K562 (cell line): Measurements from ENCODE around the gene SRCIN1. TPM values are rescaled to one million over a fixed set of nuclear protein-coding genes. Genes with fewer than 3 reads are reported as not detected.

ENCODE experiments used
- ATAC-seq: fragments of 200-7000 bp; cut with Tn5 transposase; 3 replicates; pipeline ENCODE4 v1.9.1; 2020; ENCODE audit warnings: moderate library complexity
- BruUV-seq: library from RNA; stranded (reverse); fragments of 400-500 nt; replicated peaks from 2 replicates; lab custom pipeline; 2021; lab: Mats Ljungman, UMichigan
- CTCF ChIA-PET: fragments of 300-600 bp; formaldehyde crosslinking; extraction: SDS; loops from one replicate; lab custom pipeline; 2021; ENCODE audit warnings: low intra/inter-chr PET ratio; lab: Yijun Ruan, JAX
- POLR2A ChIA-PET: fragments of 300-600, 350-650 bp; sonication (Branson Sonifier 250); formaldehyde crosslinking; extraction: SDS; loops from one replicate; lab custom pipeline; 2021; ENCODE audit warnings: antibody characterized with exemption, inconsistent platforms; lab: Yijun Ruan, JAX
- DNase-seq, 4 experiments: peaks; one replicate each; pipeline versions ENCODE4 v3.0.0 to v3.0.0-alpha.2; 2011 to 2018; ENCODE audit warnings: low spot score in 3 of 4, mixed read lengths in 3 of 4; ENCODE audit errors: extremely low read depth in 1 of 4
- FAIRE-seq: peaks from 2 replicates; lab custom pipeline; 2011; peaks lifted over from hg19 to GRCh38; lab: Jason Lieb, UNC
- H2AFZ ChIP-seq: 2 replicates; pipeline ENCODE4 v1.6.0; 2011; ENCODE audit warnings: low read depth, low read length, control low read depth, inconsistent platforms
- H3K27ac ChIP-seq: fragments of 200-600 bp; 3 replicates; pipeline ENCODE4 v1.8.0; 2011; ENCODE audit warnings: low read depth, mild to moderate bottlenecking, control low read depth, inconsistent platforms, low read length, moderate library complexity, mixed read lengths; ENCODE audit errors: extremely low read depth
- H3K27me3 ChIP-seq, 2 experiments: fragments of 300-600 bp in 1 of 2; 2 replicates in 1 of 2; 3 replicates in 1 of 2; pipeline versions ENCODE4 v1.6.0 to v1.8.0; 2011; ENCODE audit warnings: inconsistent platforms in 2 of 2, low read length in 2 of 2, mild to moderate bottlenecking in 1 of 2, mixed read lengths in 1 of 2, moderate library complexity in 1 of 2; ENCODE audit not compliant: control insufficient read depth in 2 of 2, insufficient read depth in 2 of 2
- H3K36me3 ChIP-seq: fragments of 300-600 bp; 3 replicates; pipeline ENCODE4 v1.8.0; 2011; ENCODE audit warnings: mild to moderate bottlenecking, low read length, inconsistent platforms; ENCODE audit not compliant: control insufficient read depth, insufficient read depth
- H3K4me1 ChIP-seq, 2 experiments: fragments of 200-600 bp in 1 of 2; replicated peaks in 1 of 2; 2 replicates in 1 of 2; 3 replicates in 1 of 2; pipeline versions ENCODE4 v1.5.1 to v1.8.0; 2011; ENCODE audit warnings: inconsistent platforms in 2 of 2, low read length in 2 of 2, mild to moderate bottlenecking in 1 of 2, mixed read lengths in 1 of 2, moderate library complexity in 1 of 2; ENCODE audit not compliant: control insufficient read depth in 2 of 2, insufficient read depth in 2 of 2
- H3K4me2 ChIP-seq: 2 replicates; pipeline ENCODE4 v1.6.1; 2011; ENCODE audit warnings: low read length, control low read depth, inconsistent platforms, mixed read lengths; ENCODE audit not compliant: insufficient read depth
- H3K4me3 ChIP-seq: fragments of 200-600 bp; sonication (generic), shearing (Covaris generic); 2 replicates; pipeline ENCODE4 v1.5.1; 2016; ENCODE audit warnings: control low read depth, inconsistent platforms
- H3K79me2 ChIP-seq: fragments of 200-600 bp; 3 replicates; pipeline ENCODE4 v1.8.0; 2011; ENCODE audit warnings: low read length, inconsistent platforms; ENCODE audit not compliant: control insufficient read depth, insufficient read depth
- H3K9ac ChIP-seq, 2 experiments: 2 replicates each; pipeline versions ENCODE4 v1.6.0 to v1.6.1; 2011; ENCODE audit warnings: low read depth in 2 of 2, low read length in 2 of 2, control low read depth in 1 of 2, inconsistent platforms in 1 of 2, mild to moderate bottlenecking in 1 of 2, mixed read lengths in 1 of 2; ENCODE audit not compliant: insufficient read depth in 1 of 2
- H3K9me1 ChIP-seq: one replicate; pipeline ENCODE4 v1.6.0; 2011; ENCODE audit warnings: inconsistent platforms, mild to moderate bottlenecking, low read length, moderate library complexity; ENCODE audit not compliant: control insufficient read depth, insufficient read depth
- H3K9me3 ChIP-seq: replicated peaks from 2 replicates; pipeline ENCODE4 v1.5.1; 2011; ENCODE audit warnings: low read depth, low read length, inconsistent platforms; ENCODE audit not compliant: control insufficient read depth, insufficient read depth
- H4K20me1 ChIP-seq: replicated peaks from 2 replicates; pipeline ENCODE4 v1.6.1; 2011; ENCODE audit warnings: low read length, inconsistent platforms, mixed read lengths; ENCODE audit not compliant: control insufficient read depth, insufficient read depth
- ADNP ChIP-seq: fragments of 200-800 bp; sonication (Bioruptor generic); IDR thresholded peaks from 2 replicates; pipeline ENCODE4 v1.6.1; 2016; ENCODE audit warnings: missing genetic modification characterization, missing compliant biosample characterization
- ARNT ChIP-seq, 2 experiments: fragments of 450-650 bp; IDR thresholded peaks; 2 replicates each; pipeline ENCODE4 v1.6.1; 2016; ENCODE audit warnings: mild to moderate bottlenecking in 1 of 2
- C11orf30 ChIP-seq: fragments of 450-650 bp; IDR thresholded peaks from 2 replicates; pipeline ENCODE4 v1.6.1; 2016; ENCODE audit warnings: low read depth, mild to moderate bottlenecking
- FOXJ3 ChIP-seq: sonication (generic); formaldehyde crosslinking; IDR thresholded peaks from 2 replicates; pipeline ENCODE4 v1.4.0; 2020; ENCODE audit warnings: mild to moderate bottlenecking, missing genetic modification reagents
- GABPB2 ChIP-seq: fragments of 250-450 bp; sonication (Bioruptor Pico); conservative IDR thresholded peaks from 2 replicates; pipeline ENCODE4 v1.5.1; 2021; ENCODE audit warnings: mild to moderate bottlenecking
- GATAD2A ChIP-seq: fragments of 450-650 bp; IDR thresholded peaks from 2 replicates; pipeline ENCODE4 v1.6.1; 2017
- HNRNPH1 ChIP-seq: fragments of 200-400 bp; formaldehyde crosslinking; optimal IDR thresholded peaks from 2 replicates; pipeline ENCODE3; 2017; ENCODE audit warnings: low read depth, mild to moderate bottlenecking, low read length, moderate library complexity
- LARP7 ChIP-seq: fragments of 450-650 bp; IDR thresholded peaks from 2 replicates; pipeline ENCODE4 v1.6.1; 2016
- ZNF143 ChIP-seq: sonication (generic); formaldehyde crosslinking; IDR thresholded peaks from 2 replicates; pipeline ENCODE4 v1.9.0; 2022; ENCODE audit warnings: mild to moderate bottlenecking, missing genetic modification reagents
- ZNF699 ChIP-seq: fragments of 250-450 bp; sonication (Bioruptor Pico); IDR thresholded peaks from 2 replicates; pipeline ENCODE4 v1.8.0; 2021; ENCODE audit warnings: mild to moderate bottlenecking, moderate library complexity; ENCODE audit not compliant: insufficient replicate concordance
- WGBS: fragments of 100-300 bp; shearing (Covaris generic); methylation state at CpG from one replicate; pipeline ENCODE4 v1.1.6; 2016; ENCODE audit warnings: low coverage, mixed read lengths; ENCODE audit not compliant: insufficient coverage; ENCODE audit errors: missing lambda C conversion rate; 5-methylcytosine and 5-hydroxymethylcytosine counted together
- in situ Hi-C: fragments of 300-500 bp; cut with MboI; formaldehyde crosslinking; loops from 4 replicates; pipeline ENCODE4 v1.15.0; 2018; ENCODE audit warnings: inconsistent platforms, mixed read lengths
- intact Hi-C: fragments of 100-400 bp; cut with micrococcal nuclease; formaldehyde crosslinking; loops from 2 replicates; pipeline ENCODE4 v1.14.2; 2022
- polyA plus RNA-seq, 8 experiments: library from polyadenylated mRNA; depleted of rRNA in 4 of 8; stranded (reverse) in 5 of 8; unstranded in 3 of 8; fragments of >200 nt; fragmentation: Nextera tagmentation in 2 of 8; fragmentation: Illumina TruSeq in 1 of 8; extraction: Ambion mirVana in 2 of 8; extraction: Trizol in 1 of 8; gene quantifications; 2 replicates each; pipeline versions ENCODE4 v1.2.1 to v1.2.3, GENCODE V29; 2011 to 2014; ENCODE audit warnings: inconsistent platforms in 1 of 8, missing spikeins in 1 of 8
- total RNA-seq, 7 experiments: library from RNA; depleted of rRNA in 6 of 7; stranded (reverse); fragments of >200 nt in 6 of 7; fragmentation: Illumina TruSeq in 2 of 7; extraction: Trizol in 2 of 7; gene quantifications; 2 replicates each; pipeline versions ENCODE4 v1.2.1 to v1.2.3, GENCODE V29; 2011 to 2021; ENCODE audit warnings: low replicate concordance in 1 of 7
- TF ChIP-seq, protein P1 (sequence below): fragments of 450-650 bp; IDR thresholded peaks from 2 replicates; pipeline ENCODE4 v1.6.1; 2018; ENCODE audit not compliant: partially characterized antibody
- TF ChIP-seq, protein P2 (sequence below): fragments of 250-450 bp; sonication (Bioruptor Pico); IDR thresholded peaks from 2 replicates; pipeline ENCODE4 v1.4.0; 2020; ENCODE audit warnings: mild to moderate bottlenecking, moderate library complexity
- TF ChIP-seq, protein P3 (sequence below): sonication (generic); formaldehyde crosslinking; IDR thresholded peaks from 2 replicates; pipeline ENCODE4 v1.8.1; 2023; ENCODE audit warnings: mild to moderate bottlenecking, missing genetic modification reagents

SRCIN1 gene
- total and polyA plus RNA-seq, 9 of the 15 experiments (the other 6 are each of a cell fraction or from before 2014, with no cell fraction given): 0.09 to 0.33 (median 0.13) TPM; not detected in 6

DNA sequence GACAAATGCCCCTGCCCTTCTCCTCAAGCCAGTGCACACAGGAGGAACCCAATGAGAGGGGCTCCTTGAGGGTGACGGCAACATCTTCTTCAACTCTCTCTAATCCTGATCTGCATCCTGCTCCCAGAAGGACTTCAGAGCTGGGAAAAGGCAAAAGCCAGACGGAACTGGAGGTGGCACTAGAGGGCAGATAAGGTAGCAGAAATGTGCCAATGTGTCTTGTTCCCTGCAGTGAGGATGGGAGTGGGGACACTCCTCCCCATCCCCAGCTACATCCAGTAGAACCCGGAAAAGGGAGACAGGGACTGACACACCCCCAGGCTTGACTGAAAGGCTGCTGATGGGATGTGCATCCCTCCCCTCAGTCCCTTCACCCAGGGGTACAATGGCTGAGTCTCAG is 28.5 kb downstream of the SRCIN1 start (continued):
- TF ChIP-seq FOXJ3 (CRISPR knock-in tag): no peak

DNA sequence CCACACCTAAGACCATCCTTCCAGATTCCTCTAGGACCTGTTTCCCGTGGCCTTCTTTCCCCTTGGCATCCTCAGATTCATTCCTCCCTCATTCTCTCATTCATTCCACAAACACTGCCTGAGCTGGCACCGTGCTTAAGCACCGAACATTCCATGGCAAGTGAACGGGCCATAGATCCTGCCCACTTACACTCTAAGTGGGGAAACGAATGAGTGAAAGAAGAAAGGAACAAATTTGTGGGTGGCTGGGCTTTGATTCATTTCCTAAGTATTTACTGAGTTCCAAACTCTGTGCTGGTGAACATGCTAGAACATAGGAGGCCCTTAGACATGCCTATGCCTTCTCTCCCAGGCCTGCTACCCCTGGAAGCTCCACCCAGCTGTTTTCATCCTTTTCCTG is 30.0 kb downstream of the SRCIN1 start:
- peaks cover 0 to 31% of the 10 kb centered on the region in 2 experiments; a peak in 3 of 5 replicates for H3K4me1 ChIP-seq
- H3K9ac ChIP-seq: no peak overlapping the region
- no peak for FAIRE-seq
- in situ Hi-C loops (loop anchor here (10.0 kb wide), 1 partner anchor 141 kb away; no protein-coding TSS in a partner anchor), intact Hi-C loops (no loop called here)
- no peaks in the 10 kb centered on the region for H3K9me3 ChIP-seq
- POLR2A ChIA-PET: interaction anchor here (0.9 to 1.2 kb wide), 4 partner anchors 9 to 23 kb away, joined by 3 to 5 read pairs (median 4); no protein-coding TSS in a partner anchor
- no peaks in the 10 kb centered on the region for H3K79me2 ChIP-seq
- H3K27me3 ChIP-seq: peaks cover 44 to 79% of the 10 kb centered on the region in 2 experiments; a peak in 4 of 5 replicates
- no peak overlapping the region for H3K27ac ChIP-seq
- no peak for ATAC-seq
- H3K36me3 ChIP-seq: no peaks in the 10 kb centered on the region
- no peak overlapping the region for H2AFZ ChIP-seq
- H3K4me3 ChIP-seq: no peak overlapping the region
- CTCF ChIA-PET: interaction anchor here (0.5 kb wide), 1 partner anchor 1911 kb away, joined by 3 read pairs; no protein-coding TSS in a partner anchor
- DNase-seq: no peak
- 0% methylated on average over 5 of the region's 5 CpGs for WGBS
- no peaks in the 10 kb centered on the region for H3K9me1 ChIP-seq
- peaks cover 38% of the 10 kb centered on the region for H4K20me1 ChIP-seq
- BruUV-seq: no TSS peak
- no peak overlapping the region for H3K4me2 ChIP-seq
- TF ChIP-seq GATAD2A: no peak
- no peak for TF ChIP-seq HNRNPH1
- TF ChIP-seq LARP7: no peak
- TF ChIP-seq, protein P1, sequence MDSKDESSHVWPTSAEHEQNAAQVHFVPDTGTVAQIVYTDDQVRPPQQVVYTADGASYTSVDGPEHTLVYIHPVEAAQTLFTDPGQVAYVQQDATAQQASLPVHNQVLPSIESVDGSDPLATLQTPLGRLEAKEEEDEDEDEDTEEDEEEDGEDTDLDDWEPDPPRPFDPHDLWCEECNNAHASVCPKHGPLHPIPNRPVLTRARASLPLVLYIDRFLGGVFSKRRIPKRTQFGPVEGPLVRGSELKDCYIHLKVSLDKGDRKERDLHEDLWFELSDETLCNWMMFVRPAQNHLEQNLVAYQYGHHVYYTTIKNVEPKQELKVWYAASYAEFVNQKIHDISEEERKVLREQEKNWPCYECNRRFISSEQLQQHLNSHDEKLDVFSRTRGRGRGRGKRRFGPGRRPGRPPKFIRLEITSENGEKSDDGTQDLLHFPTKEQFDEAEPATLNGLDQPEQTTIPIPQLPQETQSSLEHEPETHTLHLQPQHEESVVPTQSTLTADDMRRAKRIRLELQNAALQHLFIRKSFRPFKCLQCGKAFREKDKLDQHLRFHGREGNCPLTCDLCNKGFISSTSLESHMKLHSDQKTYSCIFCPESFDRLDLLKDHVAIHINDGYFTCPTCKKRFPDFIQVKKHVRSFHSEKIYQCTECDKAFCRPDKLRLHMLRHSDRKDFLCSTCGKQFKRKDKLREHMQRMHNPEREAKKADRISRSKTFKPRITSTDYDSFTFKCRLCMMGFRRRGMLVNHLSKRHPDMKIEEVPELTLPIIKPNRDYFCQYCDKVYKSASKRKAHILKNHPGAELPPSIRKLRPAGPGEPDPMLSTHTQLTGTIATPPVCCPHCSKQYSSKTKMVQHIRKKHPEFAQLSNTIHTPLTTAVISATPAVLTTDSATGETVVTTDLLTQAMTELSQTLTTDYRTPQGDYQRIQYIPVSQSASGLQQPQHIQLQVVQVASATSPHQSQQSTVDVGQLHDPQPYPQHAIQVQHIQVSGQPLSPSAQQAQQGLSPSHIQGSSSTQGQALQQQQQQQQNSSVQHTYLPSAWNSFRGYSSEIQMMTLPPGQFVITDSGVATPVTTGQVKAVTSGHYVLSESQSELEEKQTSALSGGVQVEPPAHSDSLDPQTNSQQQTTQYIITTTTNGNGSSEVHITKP: no peak
- no peak for TF ChIP-seq C11orf30
- no peak for TF ChIP-seq GABPB2 (CRISPR knock-in tag)
- no peak for TF ChIP-seq ADNP
- TF ChIP-seq, protein P2, sequence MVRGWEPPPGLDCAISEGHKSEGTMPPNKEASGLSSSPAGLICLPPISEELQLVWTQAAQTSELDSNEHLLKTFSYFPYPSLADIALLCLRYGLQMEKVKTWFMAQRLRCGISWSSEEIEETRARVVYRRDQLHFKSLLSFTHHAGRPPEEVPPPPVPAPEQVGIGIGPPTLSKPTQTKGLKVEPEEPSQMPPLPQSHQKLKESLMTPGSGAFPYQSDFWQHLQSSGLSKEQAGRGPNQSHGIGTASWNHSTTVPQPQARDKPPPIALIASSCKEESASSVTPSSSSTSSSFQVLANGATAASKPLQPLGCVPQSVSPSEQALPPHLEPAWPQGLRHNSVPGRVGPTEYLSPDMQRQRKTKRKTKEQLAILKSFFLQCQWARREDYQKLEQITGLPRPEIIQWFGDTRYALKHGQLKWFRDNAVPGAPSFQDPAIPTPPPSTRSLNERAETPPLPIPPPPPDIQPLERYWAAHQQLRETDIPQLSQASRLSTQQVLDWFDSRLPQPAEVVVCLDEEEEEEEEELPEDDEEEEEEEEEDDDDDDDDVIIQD (CRISPR knock-in tag): no peak
- TF ChIP-seq, protein P3, sequence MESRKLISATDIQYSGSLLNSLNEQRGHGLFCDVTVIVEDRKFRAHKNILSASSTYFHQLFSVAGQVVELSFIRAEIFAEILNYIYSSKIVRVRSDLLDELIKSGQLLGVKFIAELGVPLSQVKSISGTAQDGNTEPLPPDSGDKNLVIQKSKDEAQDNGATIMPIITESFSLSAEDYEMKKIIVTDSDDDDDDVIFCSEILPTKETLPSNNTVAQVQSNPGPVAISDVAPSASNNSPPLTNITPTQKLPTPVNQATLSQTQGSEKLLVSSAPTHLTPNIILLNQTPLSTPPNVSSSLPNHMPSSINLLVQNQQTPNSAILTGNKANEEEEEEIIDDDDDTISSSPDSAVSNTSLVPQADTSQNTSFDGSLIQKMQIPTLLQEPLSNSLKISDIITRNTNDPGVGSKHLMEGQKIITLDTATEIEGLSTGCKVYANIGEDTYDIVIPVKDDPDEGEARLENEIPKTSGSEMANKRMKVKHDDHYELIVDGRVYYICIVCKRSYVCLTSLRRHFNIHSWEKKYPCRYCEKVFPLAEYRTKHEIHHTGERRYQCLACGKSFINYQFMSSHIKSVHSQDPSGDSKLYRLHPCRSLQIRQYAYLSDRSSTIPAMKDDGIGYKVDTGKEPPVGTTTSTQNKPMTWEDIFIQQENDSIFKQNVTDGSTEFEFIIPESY (CRISPR knock-in tag): no peak
- TF ChIP-seq ZNF143 (CRISPR knock-in tag): no peak
- no peak for TF ChIP-seq ZNF699 (CRISPR knock-in tag)
- no peak for TF ChIP-seq ARNT (IDR thresholded peaks at IDR 0.05)
